Neural progenitor cell (in vitro differentiated cells): ENCODE data around the gene PDCD1LG2. TPM values are rescaled to one million over a fixed set of nuclear protein-coding genes. Genes with fewer than 3 reads are reported as not detected.

ENCODE experiments used
- DNase-seq: peaks from one replicate; pipeline ENCODE4 v3.0.0-alpha.2; 2016; ENCODE audit warnings: low spot score
- H2AFZ ChIP-seq: fragments of 200-600 bp; sonication (generic); replicated peaks from 2 replicates; pipeline ENCODE4 v1.6.1; 2016; ENCODE audit warnings: antibody characterized with exemption
- H3F3A ChIP-seq: fragments of 200-600 bp; sonication (generic); 2 replicates; pipeline ENCODE4 v1.6.1; 2016; ENCODE audit warnings: antibody characterized with exemption, low read depth
- H3K27ac ChIP-seq: fragments of 200-600 bp; sonication (generic); 2 replicates; pipeline ENCODE4 v1.5.1; 2016; ENCODE audit warnings: mild to moderate bottlenecking
- H3K27me3 ChIP-seq: fragments of 200-600 bp; sonication (generic); 2 replicates; pipeline ENCODE4 v1.6.1; 2016; ENCODE audit warnings: mild to moderate bottlenecking, moderate library complexity
- H3K36me3 ChIP-seq: fragments of 200-600 bp; sonication (generic); 2 replicates; pipeline ENCODE4 v1.5.1; 2016
- H3K4me1 ChIP-seq: fragments of 200-600 bp; sonication (generic); 2 replicates; pipeline ENCODE4 v1.6.1; 2016; ENCODE audit warnings: mixed run types
- H3K4me2 ChIP-seq: fragments of 200-600 bp; sonication (generic); 2 replicates; pipeline ENCODE4 v1.6.1; 2016
- H3K4me3 ChIP-seq: fragments of 200-600 bp; sonication (generic); 2 replicates; pipeline ENCODE4 v1.5.1; 2016
- H3K79me2 ChIP-seq: fragments of 200-600 bp; sonication (generic); 2 replicates; pipeline ENCODE4 v1.6.1; 2016; ENCODE audit warnings: low read depth
- H3K9ac ChIP-seq: fragments of 200-600 bp; sonication (generic); 2 replicates; pipeline ENCODE4 v1.6.1; 2016
- H3K9me3 ChIP-seq: fragments of 200-600 bp; sonication (generic); 2 replicates; pipeline ENCODE4 v1.5.1; 2016; ENCODE audit warnings: low read depth
- H4K20me1 ChIP-seq: fragments of 200-600 bp; sonication (generic); 2 replicates; pipeline ENCODE4 v1.6.1; 2016; ENCODE audit warnings: low read depth
- H3K27ac Mint-ChIP-seq: 3 replicates; pipeline ENCODE4 v1.8.0; 2021; ENCODE audit warnings: mixed read lengths
- H3K27me3 Mint-ChIP-seq: 2 replicates; pipeline ENCODE4 v1.8.0; 2022; ENCODE audit warnings: low read depth, mild to moderate bottlenecking, inconsistent platforms, moderate library complexity, mixed read lengths; ENCODE audit not compliant: insufficient read depth
- H3K36me3 Mint-ChIP-seq: 3 replicates; pipeline ENCODE4 v1.8.0; 2021; ENCODE audit warnings: mixed read lengths
- H3K4me1 Mint-ChIP-seq: 3 replicates; pipeline ENCODE4 v1.8.0; 2021; ENCODE audit warnings: mixed read lengths
- H3K4me3 Mint-ChIP-seq: 3 replicates; pipeline ENCODE4 v1.8.0; 2021; ENCODE audit warnings: mild to moderate bottlenecking, moderate library complexity, mixed read lengths
- H3K9me3 Mint-ChIP-seq: 3 replicates; pipeline ENCODE4 v1.8.0; 2020; ENCODE audit warnings: mixed read lengths
- CTCF ChIP-seq: fragments of 200-600 bp; sonication (generic); IDR thresholded peaks from 2 replicates; pipeline ENCODE4 v1.5.1; 2017; ENCODE audit warnings: antibody characterized with exemption, mild to moderate bottlenecking
- EZH2 ChIP-seq: fragments of 200-600 bp; sonication (generic); IDR thresholded peaks from 2 replicates; pipeline ENCODE4 v1.6.1; 2017; ENCODE audit warnings: antibody characterized with exemption, mild to moderate bottlenecking, moderate library complexity
- EZH2phosphoT487 ChIP-seq: fragments of 200-600 bp; sonication (generic); IDR thresholded peaks from 2 replicates; pipeline ENCODE4 v1.6.1; 2017; ENCODE audit warnings: antibody characterized with exemption
- total RNA-seq: library from RNA; depleted of rRNA; stranded (reverse); fragments of >200 nt; gene quantifications from 2 replicates; pipeline ENCODE4 v1.2.3, GENCODE V29; 2015; ENCODE audit warnings: low replicate concordance

Gene PDCD1LG2
- total RNA-seq, 1 donor from 2014 or later: not detected

DNA sequence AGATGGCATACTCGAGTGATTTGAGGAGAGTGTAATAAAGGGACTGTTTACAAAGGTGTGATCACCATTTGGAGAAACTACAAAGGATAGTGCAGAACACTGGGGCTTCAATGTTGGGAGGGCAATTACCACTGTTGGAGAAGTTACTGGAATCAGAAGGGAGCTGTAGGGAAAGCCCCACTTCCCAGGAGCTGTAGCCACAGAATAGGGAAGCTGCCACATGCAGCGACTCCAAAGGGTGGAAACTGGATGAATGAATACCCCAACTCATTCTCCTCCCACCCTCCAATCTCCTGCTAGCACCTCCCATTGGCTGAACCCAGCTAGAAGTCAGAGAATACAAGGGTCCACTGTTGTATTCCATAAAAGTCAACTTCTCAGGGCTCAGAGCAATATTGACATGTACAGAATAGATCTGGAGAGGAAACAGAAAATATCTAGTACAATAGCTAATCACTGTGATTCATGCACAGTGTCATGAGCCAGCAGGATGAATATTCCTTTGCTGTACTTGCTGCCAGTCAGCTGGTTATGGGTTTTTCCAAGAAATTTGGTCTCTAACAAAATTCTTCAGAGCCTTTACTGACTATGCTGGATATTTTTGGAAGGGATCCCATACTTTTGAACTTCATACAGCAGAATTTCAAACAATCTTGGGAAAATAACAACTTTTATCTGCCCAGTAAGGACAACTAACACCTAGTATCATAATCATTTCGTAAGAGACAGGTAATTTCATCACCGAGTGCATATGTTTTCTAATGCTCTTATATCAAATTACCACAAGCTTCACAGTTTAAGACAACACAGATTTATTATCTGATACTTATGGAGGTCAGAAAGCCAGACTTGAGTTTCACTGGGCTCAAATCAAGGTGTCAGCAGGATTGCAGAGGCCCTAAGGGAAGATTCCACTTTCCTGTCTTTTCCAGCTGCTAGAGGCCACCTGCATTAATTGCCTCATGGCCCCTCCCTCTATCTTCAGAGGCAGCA, 39.6 kb downstream of the PDCD1LG2 start:
- no peak overlapping the region for H3K9ac ChIP-seq
- peaks cover 4% of the 10 kb centered on the region for H3K4me1 Mint-ChIP-seq
- H3K9me3 Mint-ChIP-seq: no peaks in the 10 kb centered on the region
- H3K4me2 ChIP-seq: no peak overlapping the region
- no peak for DNase-seq
- no peak for TF ChIP-seq CTCF
- TF ChIP-seq EZH2: no peak
- no peak overlapping the region for H3K27ac ChIP-seq
- no peaks in the 10 kb centered on the region for H3K36me3 ChIP-seq
- no peaks in the 10 kb centered on the region for H3K79me2 ChIP-seq
- no peak overlapping the region for H3K4me3 Mint-ChIP-seq
- no peak overlapping the region for H2AFZ ChIP-seq
- no peaks in the 10 kb centered on the region for H4K20me1 ChIP-seq
- H3K9me3 ChIP-seq: no peaks in the 10 kb centered on the region
- no peaks in the 10 kb centered on the region for H3F3A ChIP-seq
- H3K4me1 ChIP-seq: no peaks in the 10 kb centered on the region
- H3K27ac Mint-ChIP-seq: no peak overlapping the region
- H3K36me3 Mint-ChIP-seq: no peaks in the 10 kb centered on the region
- H3K27me3 Mint-ChIP-seq: no peaks in the 10 kb centered on the region
- no peaks in the 10 kb centered on the region for H3K27me3 ChIP-seq
- H3K4me3 ChIP-seq: no peak overlapping the region

- Histone ChIP-seq H3K27ac (no peak overlapping the region), H2AFZ (no peak overlapping the region), H3K9ac (no peak overlapping the region), H3K4me2 (no peak overlapping the region), H3K4me1 (no peaks in the 10 kb centered on the region), H3K9me3 (no peaks in the 10 kb centered on the region), H3K79me2 (no peaks in the 10 kb centered on the region), H4K20me1 (no peaks in the 10 kb centered on the region), H3F3A (no peaks in the 10 kb centered on the region), H3K4me3 (no peak overlapping the region), H3K36me3 (no peaks in the 10 kb centered on the region), H3K27me3 (no peaks in the 10 kb centered on the region)
- DNase-seq: no peak
- TF ChIP-seq CTCF (no peak), EZH2 (no peak), EZH2phosphoT487 (no peak)
- H3K9me3 Mint-ChIP-seq: no peaks in the 10 kb centered on the region
- H3K27me3 Mint-ChIP-seq: no peaks in the 10 kb centered on the region
- H3K36me3 Mint-ChIP-seq: no peaks in the 10 kb centered on the region
- H3K4me3 Mint-ChIP-seq: no peak overlapping the region
- peak overlapping the region; percentile 21 for H3K27ac Mint-ChIP-seq
- H3K4me1 Mint-ChIP-seq: peaks cover 4% of the 10 kb centered on the region
These were observed 41.2 kb downstream of the PDCD1LG2 start for GRCh38 chr9:5551368-5552150.

GRCh38 chr9:5552301-5552700, 42.0 kb downstream of the PDCD1LG2 start:
- H3K27ac ChIP-seq: no peak overlapping the region
- TF ChIP-seq EZH2phosphoT487: no peak
- TF ChIP-seq CTCF: no peak
- TF ChIP-seq EZH2: no peak
- no peak overlapping the region for H3K4me3 ChIP-seq
- no peaks in the 10 kb centered on the region for H3K9me3 ChIP-seq
- no peaks in the 10 kb centered on the region for H3K36me3 Mint-ChIP-seq
- DNase-seq: no peak
- H3K4me2 ChIP-seq: no peak overlapping the region
- no peaks in the 10 kb centered on the region for H3K36me3 ChIP-seq
- no peaks in the 10 kb centered on the region for H3K27me3 Mint-ChIP-seq
- peaks cover 4% of the 10 kb centered on the region for H3K4me1 Mint-ChIP-seq
- H3K79me2 ChIP-seq: no peaks in the 10 kb centered on the region
- H2AFZ ChIP-seq: no peak overlapping the region
- no peak overlapping the region for H3K9ac ChIP-seq
- H4K20me1 ChIP-seq: no peaks in the 10 kb centered on the region
- H3K4me3 Mint-ChIP-seq: no peak overlapping the region
- H3K4me1 ChIP-seq: no peaks in the 10 kb centered on the region
- no peaks in the 10 kb centered on the region for H3K27me3 ChIP-seq
- no peak overlapping the region for H3K27ac Mint-ChIP-seq
- H3F3A ChIP-seq: no peaks in the 10 kb centered on the region
- H3K9me3 Mint-ChIP-seq: no peaks in the 10 kb centered on the region
